Lower lobe of right lung (tissue), 2 donors: Measurements from ENCODE around the gene MCM10. TPM values are rescaled to one million over a fixed set of nuclear protein-coding genes. Genes with fewer than 3 reads are reported as not detected.
A peak's percentile ranks its signal among the peaks of the same experiment; 100 is the strongest.

ENCODE experiments used
- ATAC-seq, 2 donors: fragments of 200-7000 bp; cut with Tn5 transposase; one replicate each; pipeline ENCODE4 v1.9.1; 2020 to 2022; ENCODE audit warnings: mild to moderate bottlenecking in 2 of 2, moderate library complexity in 2 of 2
- DNase-seq: peaks from one replicate; pipeline ENCODE4 v3.0.0-alpha.2; 2020
- H3K27ac ChIP-seq: fragments of 200-600 bp; one replicate; pipeline ENCODE4 v1.8.0; 2022
- H3K27me3 ChIP-seq: fragments of 200-600 bp; one replicate; pipeline ENCODE4 v1.8.0; 2022; ENCODE audit warnings: low read depth
- H3K36me3 ChIP-seq: fragments of 200-600 bp; one replicate; pipeline ENCODE4 v1.8.0; 2022; ENCODE audit warnings: mild to moderate bottlenecking
- H3K4me1 ChIP-seq: fragments of 200-600 bp; one replicate; pipeline ENCODE4 v1.8.0; 2022
- H3K4me3 ChIP-seq: fragments of 200-600 bp; one replicate; pipeline ENCODE4 v1.8.0; 2022; ENCODE audit warnings: mild to moderate bottlenecking
- H3K9me3 ChIP-seq: fragments of 200-600 bp; one replicate; pipeline ENCODE4 v1.8.0; 2022
- intact Hi-C: fragments of 100-400 bp; cut with DNase I; formaldehyde crosslinking; loops from one replicate; pipeline ENCODE4 v1.11.0; 2022
- total RNA-seq: library from RNA; stranded (reverse); fragmentation: NEBNext Ultra II Directional; extraction: Animal tissue kit (Norgen Biotek cat#: 25700); gene quantifications from one replicate; pipeline ENCODE4 v1.2.1, GENCODE V29; 2021
- TF ChIP-seq, protein P1 (sequence below): fragments of 200-600 bp; IDR thresholded peaks from one replicate; pipeline ENCODE4 v1.8.0; 2022; ENCODE audit warnings: antibody characterized with exemption, mild to moderate bottlenecking
- donor health status: DM: no; HTN: yes; CAD: no; lungs with severe emphysema.

The MCM10 gene
- total RNA-seq, 1 donor from 2014 or later, result 0.38 TPM

DNA sequence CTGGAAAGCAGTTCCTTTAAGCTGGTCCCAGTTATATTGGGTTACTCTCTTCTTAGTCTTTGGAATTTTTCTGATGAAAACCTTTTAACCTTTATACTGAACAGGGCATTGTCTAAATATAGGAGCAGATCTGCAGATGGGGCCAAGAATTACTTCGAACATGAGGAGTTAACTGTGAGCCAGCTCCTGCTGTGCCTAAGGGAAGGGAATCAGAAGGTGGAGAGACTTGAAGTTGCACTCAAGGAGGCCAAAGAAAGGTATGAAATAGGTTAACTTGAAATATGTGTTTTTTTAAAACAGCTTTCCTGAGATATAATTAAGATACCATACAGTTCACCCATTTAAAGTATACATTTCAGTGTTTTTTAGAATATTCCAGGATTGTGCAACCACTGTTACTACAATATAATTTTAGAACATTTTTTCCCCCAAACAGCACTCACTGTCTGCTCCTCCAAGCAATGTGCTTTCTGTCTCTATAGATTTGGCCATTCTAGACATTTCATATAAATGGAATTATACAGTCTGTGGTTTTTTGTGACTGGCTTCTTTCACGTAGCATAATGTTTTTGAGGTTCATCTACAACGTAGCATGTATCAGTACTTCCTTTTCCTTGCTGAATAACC lies 42.5 kb upstream of the MCM10 start:
- ATAC-seq, result no peak
- Histone ChIP-seq H3K4me1 (peaks cover 20% of the 10 kb centered on the region), H3K4me3 (no peak overlapping the region), H3K36me3 (peaks cover 82% of the 10 kb centered on the region), H3K9me3 (no peaks in the 10 kb centered on the region), H3K27me3 (no peaks in the 10 kb centered on the region), H3K27ac (no peak overlapping the region)
- TF ChIP-seq, protein P1, sequence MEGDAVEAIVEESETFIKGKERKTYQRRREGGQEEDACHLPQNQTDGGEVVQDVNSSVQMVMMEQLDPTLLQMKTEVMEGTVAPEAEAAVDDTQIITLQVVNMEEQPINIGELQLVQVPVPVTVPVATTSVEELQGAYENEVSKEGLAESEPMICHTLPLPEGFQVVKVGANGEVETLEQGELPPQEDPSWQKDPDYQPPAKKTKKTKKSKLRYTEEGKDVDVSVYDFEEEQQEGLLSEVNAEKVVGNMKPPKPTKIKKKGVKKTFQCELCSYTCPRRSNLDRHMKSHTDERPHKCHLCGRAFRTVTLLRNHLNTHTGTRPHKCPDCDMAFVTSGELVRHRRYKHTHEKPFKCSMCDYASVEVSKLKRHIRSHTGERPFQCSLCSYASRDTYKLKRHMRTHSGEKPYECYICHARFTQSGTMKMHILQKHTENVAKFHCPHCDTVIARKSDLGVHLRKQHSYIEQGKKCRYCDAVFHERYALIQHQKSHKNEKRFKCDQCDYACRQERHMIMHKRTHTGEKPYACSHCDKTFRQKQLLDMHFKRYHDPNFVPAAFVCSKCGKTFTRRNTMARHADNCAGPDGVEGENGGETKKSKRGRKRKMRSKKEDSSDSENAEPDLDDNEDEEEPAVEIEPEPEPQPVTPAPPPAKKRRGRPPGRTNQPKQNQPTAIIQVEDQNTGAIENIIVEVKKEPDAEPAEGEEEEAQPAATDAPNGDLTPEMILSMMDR, result no peak
- no peak for DNase-seq
- intact Hi-C loops, result no loop called here

DNA sequence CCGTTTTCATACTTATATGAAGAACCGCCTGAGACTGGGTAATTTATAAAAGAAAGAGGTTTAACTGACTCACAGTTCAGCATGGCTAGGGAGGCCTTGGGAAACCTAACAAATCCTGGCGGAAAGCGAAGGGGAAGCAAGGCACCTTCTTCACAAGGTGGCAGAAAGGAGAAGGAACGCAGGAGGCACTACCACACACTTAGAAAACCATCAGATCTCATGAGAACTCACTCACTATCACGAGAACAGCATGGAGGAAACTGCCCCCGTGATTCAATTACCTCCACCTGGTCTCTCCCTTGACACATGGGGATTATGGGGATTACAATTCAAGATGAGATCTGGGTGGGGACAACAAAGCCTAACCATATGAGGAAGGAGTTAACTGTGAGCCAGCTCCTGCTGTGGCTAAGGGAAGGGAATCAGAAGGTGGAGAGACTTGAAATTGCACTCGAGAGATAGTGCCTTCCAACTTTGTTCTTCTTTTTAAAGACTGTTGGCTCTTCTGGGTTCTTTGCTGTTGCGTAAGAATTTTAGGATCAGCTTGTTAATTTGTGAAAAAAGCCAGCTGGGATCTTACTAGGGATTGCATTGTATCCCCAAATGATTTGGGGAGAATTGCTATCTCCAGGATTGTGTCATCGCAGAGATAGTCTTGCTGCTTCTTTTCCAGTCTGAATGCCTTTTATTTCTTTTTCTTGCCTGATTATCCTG lies 40.4 kb upstream of the MCM10 start:
- no peak for DNase-seq
- Histone ChIP-seq H3K27me3 (no peaks in the 10 kb centered on the region), H3K27ac (no peak overlapping the region), H3K36me3 (peaks cover 92% of the 10 kb centered on the region), H3K4me1 (peaks cover 16% of the 10 kb centered on the region), H3K9me3 (no peaks in the 10 kb centered on the region), H3K4me3 (no peak overlapping the region)
- intact Hi-C loops, result no loop called here
- TF ChIP-seq, protein P1, result no peak
- ATAC-seq, result no peak

DNA sequence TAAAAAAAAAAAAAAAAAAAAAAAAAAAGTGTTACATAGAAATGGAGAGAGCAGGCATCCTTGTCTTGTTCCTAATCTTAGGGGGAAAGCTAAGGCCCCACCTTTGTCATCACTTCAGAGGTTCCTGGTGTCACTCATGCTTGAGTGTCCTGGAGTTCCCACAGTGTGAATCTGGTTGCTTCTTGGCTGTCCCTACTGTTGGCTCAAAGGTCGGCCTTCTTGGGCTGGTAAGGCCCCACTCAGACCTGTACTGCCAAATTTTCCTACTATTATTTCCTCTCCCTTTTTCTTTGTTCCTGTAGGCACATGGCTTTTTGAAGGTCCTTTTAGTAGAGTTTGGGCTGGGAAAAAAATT lies 39.9 kb upstream of the MCM10 start:
- Histone ChIP-seq H3K4me3 (no peak overlapping the region), H3K27ac (no peak overlapping the region), H3K27me3 (no peaks in the 10 kb centered on the region), H3K9me3 (no peaks in the 10 kb centered on the region), H3K36me3 (peaks cover 90% of the 10 kb centered on the region), H3K4me1 (peaks cover 16% of the 10 kb centered on the region)
- intact Hi-C loops, result no loop called here
- ATAC-seq, result peak in 1 of 2 donors; percentile 45
- DNase-seq, result no peak
- TF ChIP-seq, protein P1, result no peak

DNA sequence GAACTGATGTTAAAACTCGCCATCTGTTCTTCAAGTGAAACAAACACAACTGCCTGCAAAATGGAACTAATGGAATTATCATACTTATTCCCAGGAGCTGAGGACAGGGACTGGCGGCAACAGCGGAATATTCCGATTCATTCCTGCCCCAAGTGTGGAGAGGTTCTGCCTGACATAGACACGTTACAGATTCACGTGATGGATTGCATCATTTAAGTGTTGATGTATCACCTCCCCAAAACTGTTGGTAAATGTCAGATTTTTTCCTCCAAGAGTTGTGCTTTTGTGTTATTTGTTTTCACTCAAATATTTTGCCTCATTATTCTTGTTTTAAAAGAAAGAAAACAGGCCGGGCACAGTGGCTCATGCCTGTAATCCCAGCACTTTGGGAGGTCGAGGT lies 24.7 kb upstream of the MCM10 start:
- no peaks in the 10 kb centered on the region for H3K4me1 ChIP-seq
- H3K9me3 ChIP-seq, result no peaks in the 10 kb centered on the region
- DNase-seq (no peak), ATAC-seq (no peak)
- no peak overlapping the region for H3K4me3 ChIP-seq
- no peaks in the 10 kb centered on the region for H3K27me3 ChIP-seq
- no peak overlapping the region for H3K27ac ChIP-seq
- peaks cover 90% of the 10 kb centered on the region for H3K36me3 ChIP-seq
- intact Hi-C loops, result no loop called here
- TF ChIP-seq, protein P1, result no peak

DNA sequence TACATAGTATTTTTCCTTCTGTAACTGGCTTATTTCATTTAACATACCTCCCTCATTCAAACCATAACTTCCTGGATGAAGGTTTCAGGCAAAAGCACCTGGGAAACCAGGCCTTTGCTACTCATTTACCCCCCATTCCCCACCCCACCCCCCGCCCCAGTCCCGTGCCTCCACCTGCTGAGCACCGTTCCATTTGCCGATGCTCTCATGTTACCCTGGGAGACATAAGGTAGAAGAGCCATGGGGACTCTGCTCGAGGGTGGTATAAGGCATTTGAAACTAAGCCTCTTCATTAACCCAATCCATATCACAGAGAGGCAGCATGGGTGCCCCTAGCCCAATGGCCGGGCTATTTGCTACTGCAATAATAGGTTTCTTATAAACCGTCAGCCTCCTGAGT lies 22.2 kb upstream of the MCM10 start:
- no peaks in the 10 kb centered on the region for H3K4me1 ChIP-seq
- TF ChIP-seq, protein P1, result no peak
- H3K9me3 ChIP-seq, result no peaks in the 10 kb centered on the region
- no peak for ATAC-seq
- intact Hi-C loops, result no loop called here
- no peaks in the 10 kb centered on the region for H3K27me3 ChIP-seq
- H3K4me3 ChIP-seq, result no peak overlapping the region
- DNase-seq, result no peak
- H3K36me3 ChIP-seq, result peaks cover 65% of the 10 kb centered on the region
- H3K27ac ChIP-seq, result no peak overlapping the region
